Left lung (tissue), 10 donors: ENCODE data around the gene ARMC10. TPM values are rescaled to one million over a fixed set of nuclear protein-coding genes. Genes with fewer than 3 reads are reported as not detected.
"Not testable (repeated sequence)": the region's sequence is repeated elsewhere in the genome, so short reads cannot be mapped to it uniquely, and the experiment has no call there.

Experiments used
- ATAC-seq: fragments of 200-7000 bp; cut with Tn5 transposase; one replicate; pipeline ENCODE4 v1.9.1; 2020; ENCODE audit warnings: moderate library complexity
- DNase-seq, 4 donors: peaks; one replicate each; pipeline ENCODE4 v3.0.0-alpha.2; 2013 to 2020
- H3K27ac ChIP-seq, 2 donors: fragments of 200-600 bp; sonication (generic) in 1 of 2; one replicate each; pipeline versions ENCODE4 v1.5.0 to v1.8.0; 2020 to 2021
- H3K27me3 ChIP-seq, 2 donors: fragments of 200-600 bp; sonication (generic) in 1 of 2; one replicate each; pipeline versions ENCODE4 v1.5.0 to v1.8.0; 2020 to 2021
- H3K36me3 ChIP-seq, 2 donors: fragments of 200-600 bp; sonication (generic) in 1 of 2; one replicate each; pipeline versions ENCODE4 v1.5.0 to v1.8.0; 2020 to 2021
- H3K4me1 ChIP-seq, 2 donors: fragments of 200-600 bp; one replicate each; pipeline ENCODE4 v1.8.0; 2021
- H3K4me3 ChIP-seq, 2 donors: fragments of 200-600 bp; sonication (generic) in 1 of 2; one replicate each; pipeline versions ENCODE4 v1.5.0 to v1.8.0; 2020 to 2021; ENCODE audit warnings: mild to moderate bottlenecking in 1 of 2
- H3K9me3 ChIP-seq, 2 donors: fragments of 200-600 bp; sonication (generic) in 1 of 2; one replicate each; pipeline versions ENCODE4 v1.5.0 to v1.8.0; 2020 to 2021
- intact Hi-C, 2 donors: fragments of 100-400 bp; cut with DNase I; formaldehyde crosslinking; loops; one replicate each; pipeline versions ENCODE4 v1.11.2 to v1.14.2; 2022
- polyA plus RNA-seq, 6 donors: library from polyadenylated mRNA; unstranded; fragments of 120-200 nt; gene quantifications; one replicate each; pipeline ENCODE4 v1.2.1, GENCODE V29; 2013; ENCODE audit not compliant: insufficient read length in 6 of 6
- total RNA-seq, 2 donors: library from RNA; stranded (reverse); fragmentation: NEBNext Ultra II Directional; extraction: Animal tissue kit (Norgen Biotek cat#: 25700); gene quantifications; one replicate each; pipeline ENCODE4 v1.2.1, GENCODE V29; 2021
- TF ChIP-seq, protein P1 (sequence below), 2 donors: fragments of 200-600 bp; sonication (generic) in 1 of 2; IDR thresholded peaks; one replicate each; pipeline versions ENCODE4 v1.5.0 to v1.8.0; 2021; ENCODE audit warnings: antibody characterized with exemption in 2 of 2
- donor health status: DM: no; HTN: yes; CAD: no.
- donor health status: DM: no; HTN: no; CAD: no.

Gene ARMC10
- total and polyA plus RNA-seq, 8 donors, result 40.2 to 60.3 (median 54.1) TPM

DNA sequence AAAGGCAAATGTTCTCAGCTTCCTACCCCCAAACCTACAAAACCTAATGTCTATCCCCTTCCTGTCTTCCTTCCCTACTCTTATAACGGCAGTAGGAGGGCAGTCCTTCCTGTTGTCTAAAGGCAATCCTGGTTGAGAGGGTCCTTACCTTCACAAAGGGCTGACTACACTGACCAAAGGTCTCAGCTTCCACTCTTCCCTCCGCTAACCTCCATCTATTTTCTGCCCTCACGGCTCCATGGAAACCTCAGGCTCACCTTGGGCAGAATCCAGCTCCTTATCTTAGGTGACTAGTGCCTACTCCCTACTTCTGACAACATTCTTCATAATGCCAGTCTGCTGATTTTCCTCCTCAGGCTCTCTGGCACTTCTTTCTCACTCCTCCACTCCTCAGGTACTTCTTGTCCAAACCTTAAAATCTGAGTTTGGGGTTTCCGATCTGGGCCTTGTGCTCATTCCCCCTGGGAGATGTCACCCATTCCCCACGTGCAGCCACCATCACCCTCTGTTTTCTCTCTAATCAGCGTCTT is 886 bp upstream of the ARMC10 start:
- peak in 2 of 4 donors; percentile 5 to 21 for DNase-seq
- Histone ChIP-seq H3K9me3 (no peaks in the 10 kb centered on the region), H3K36me3 (no peaks in the 10 kb centered on the region), H3K4me3 (peak overlapping the region; percentile 70 to 77), H3K27me3 (no peaks in the 10 kb centered on the region), H3K4me1 (peaks cover 15 to 45% of the 10 kb centered on the region in 2 donors), H3K27ac (peak overlapping the region; percentile 92 to 95)
- TF ChIP-seq, protein P1, sequence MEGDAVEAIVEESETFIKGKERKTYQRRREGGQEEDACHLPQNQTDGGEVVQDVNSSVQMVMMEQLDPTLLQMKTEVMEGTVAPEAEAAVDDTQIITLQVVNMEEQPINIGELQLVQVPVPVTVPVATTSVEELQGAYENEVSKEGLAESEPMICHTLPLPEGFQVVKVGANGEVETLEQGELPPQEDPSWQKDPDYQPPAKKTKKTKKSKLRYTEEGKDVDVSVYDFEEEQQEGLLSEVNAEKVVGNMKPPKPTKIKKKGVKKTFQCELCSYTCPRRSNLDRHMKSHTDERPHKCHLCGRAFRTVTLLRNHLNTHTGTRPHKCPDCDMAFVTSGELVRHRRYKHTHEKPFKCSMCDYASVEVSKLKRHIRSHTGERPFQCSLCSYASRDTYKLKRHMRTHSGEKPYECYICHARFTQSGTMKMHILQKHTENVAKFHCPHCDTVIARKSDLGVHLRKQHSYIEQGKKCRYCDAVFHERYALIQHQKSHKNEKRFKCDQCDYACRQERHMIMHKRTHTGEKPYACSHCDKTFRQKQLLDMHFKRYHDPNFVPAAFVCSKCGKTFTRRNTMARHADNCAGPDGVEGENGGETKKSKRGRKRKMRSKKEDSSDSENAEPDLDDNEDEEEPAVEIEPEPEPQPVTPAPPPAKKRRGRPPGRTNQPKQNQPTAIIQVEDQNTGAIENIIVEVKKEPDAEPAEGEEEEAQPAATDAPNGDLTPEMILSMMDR (IDR thresholded peaks at IDR 0.05), result no peak
- ATAC-seq, result peak; percentile 24
- intact Hi-C loops, result no loop called here

- H3K4me3 ChIP-seq, result peak overlapping the region; percentile 70 to 77
- intact Hi-C loops, result no loop called here
- no peaks in the 10 kb centered on the region for H3K9me3 ChIP-seq
- no peaks in the 10 kb centered on the region for H3K36me3 ChIP-seq
- DNase-seq, result peak in 3 of 4 donors; percentile 20 to 60 (median 53)
- TF ChIP-seq, protein P1 (IDR thresholded peaks at IDR 0.05), result no peak
- peak; percentile 22 for ATAC-seq
- H3K27me3 ChIP-seq, result no peaks in the 10 kb centered on the region
- H3K4me1 ChIP-seq, result peaks cover 15 to 45% of the 10 kb centered on the region in 2 donors
- H3K27ac ChIP-seq, result peak overlapping the region; percentile 92 to 95
These were observed 488 bp downstream of the ARMC10 start for GRCh38 chr7:103075337-103075918.

GRCh38 chr7:103076764-103077163 is 1.8 kb downstream of the ARMC10 start:
- intact Hi-C loops, result no loop called here
- Histone ChIP-seq H3K27me3 (no peaks in the 10 kb centered on the region), H3K36me3 (no peaks in the 10 kb centered on the region), H3K27ac (no peak overlapping the region), H3K4me1 (peaks cover 15 to 45% of the 10 kb centered on the region in 2 donors), H3K9me3 (no peaks in the 10 kb centered on the region), H3K4me3 (no peak overlapping the region)
- ATAC-seq (no peak), DNase-seq (peak in 2 of 4 donors; percentile 53 to 90)
- TF ChIP-seq, protein P1 (IDR thresholded peaks at IDR 0.05), result no peak

- intact Hi-C loops, result no loop called here
- Histone ChIP-seq H3K4me1 (peaks cover 15 to 45% of the 10 kb centered on the region in 2 donors), H3K27me3 (no peaks in the 10 kb centered on the region), H3K9me3 (no peaks in the 10 kb centered on the region), H3K4me3 (no peak overlapping the region), H3K36me3 (no peaks in the 10 kb centered on the region), H3K27ac (no peak overlapping the region)
- TF ChIP-seq, protein P1 (IDR thresholded peaks at IDR 0.05), result no peak
- no peak for DNase-seq
- ATAC-seq, result no peak
These were observed 2.4 kb downstream of the ARMC10 start for GRCh38 chr7:103077318-103077717.

GRCh38 chr7:103078226-103078625 is 3.3 kb downstream of the ARMC10 start:
- DNase-seq, H3K27me3 ChIP-seq, ATAC-seq, intact Hi-C loops, H3K9me3 ChIP-seq, H3K27ac ChIP-seq, H3K4me3 ChIP-seq, H3K36me3 ChIP-seq: not testable (repeated sequence)
- peaks cover 15 to 45% of the 10 kb centered on the region in 2 donors for H3K4me1 ChIP-seq
